Measurements from ENCODE around the gene GRXCR2.
A peak's percentile ranks its signal among the peaks of the same experiment; 100 is the strongest.

Gene GRXCR2

DNA sequence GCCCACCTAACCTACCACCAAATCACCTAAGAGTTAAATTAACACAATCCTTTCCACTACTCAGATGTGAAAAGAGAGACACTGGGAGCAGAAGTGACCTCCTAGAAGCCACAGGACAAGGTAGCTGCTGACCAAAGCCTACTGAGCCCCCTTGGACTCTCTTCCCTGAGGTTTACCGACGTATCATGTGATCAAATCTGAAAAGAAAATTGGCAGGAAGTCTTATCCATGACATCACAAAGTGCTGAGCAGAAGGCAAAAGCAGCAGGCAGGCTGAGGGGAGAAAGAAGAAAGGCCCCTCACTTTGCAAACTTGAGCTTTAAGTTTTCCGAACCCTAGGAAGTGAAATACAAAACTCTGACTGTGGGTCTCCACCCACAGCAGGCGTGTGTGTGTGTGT is 48.8 kb downstream of the GRXCR2 start:
- no peak overlapping the region for H3K4me3 ChIP-seq (ENCODE audit: low read depth, low read length)
- no peaks in the 10 kb centered on the region for H3K36me3 ChIP-seq (ENCODE audit: control insufficient read depth in 2 of 2, insufficient read depth in 1 of 2, low read length in 2 of 2)
- H3K9me3 ChIP-seq (ENCODE audit: control insufficient read depth, insufficient read depth, low read depth, low read length) = no peaks in the 10 kb centered on the region
- POLR2A ChIA-PET = no interaction called here
- TF ChIP-seq ZNF677 (tag by site-specific recombination; IDR thresholded peaks at IDR 0.05) = peak; percentile 57; the same call in 1 of the 2 replicates
- TF ChIP-seq HOXA7 (CRISPR knock-in tag; IDR thresholded peaks at IDR 0.05; ENCODE audit: borderline replicate concordance) = no peak
- H3K4me1 ChIP-seq (ENCODE audit: control insufficient read depth, insufficient read depth, low read length) = peaks cover 3% of the 10 kb centered on the region
- H3K27ac ChIP-seq (ENCODE audit: extremely low read depth, low read depth, low read length) = no peak overlapping the region
- CTCF ChIA-PET = interaction anchor here (0.6 to 2.7 kb wide), 8 partner anchors 11 to 307 kb away, joined by 3 to 10 read pairs (median 3); no protein-coding TSS in a partner anchor

DNA sequence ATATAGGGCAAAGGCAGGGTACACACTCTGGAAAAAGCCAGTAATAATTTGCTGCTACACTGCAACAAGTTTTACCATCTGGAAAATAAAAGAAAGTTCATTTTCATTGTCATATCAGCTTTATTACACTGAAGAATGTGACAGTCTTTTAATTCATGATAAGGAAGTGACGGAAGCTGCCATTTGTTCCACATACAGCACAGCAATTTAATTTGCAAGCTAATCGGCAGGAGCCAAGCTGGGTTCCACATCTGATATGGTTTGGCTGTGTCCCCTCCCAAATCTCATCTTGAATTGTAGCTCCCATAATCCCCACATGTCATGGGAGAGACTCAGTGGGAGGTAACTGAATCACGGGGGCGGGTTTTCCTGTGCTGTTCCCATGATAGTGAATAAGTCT is 54.2 kb downstream of the GRXCR2 start:
- no peak for TF ChIP-seq ZNF544 (tag by site-specific recombination; IDR thresholded peaks at IDR 0.05)
- no peak for TF ChIP-seq ZNF184 (tag by site-specific recombination; IDR thresholded peaks at IDR 0.05)
- no peak for TF ChIP-seq ZNF629 (tag by site-specific recombination; IDR thresholded peaks at IDR 0.05)
- TF ChIP-seq, protein P1, sequence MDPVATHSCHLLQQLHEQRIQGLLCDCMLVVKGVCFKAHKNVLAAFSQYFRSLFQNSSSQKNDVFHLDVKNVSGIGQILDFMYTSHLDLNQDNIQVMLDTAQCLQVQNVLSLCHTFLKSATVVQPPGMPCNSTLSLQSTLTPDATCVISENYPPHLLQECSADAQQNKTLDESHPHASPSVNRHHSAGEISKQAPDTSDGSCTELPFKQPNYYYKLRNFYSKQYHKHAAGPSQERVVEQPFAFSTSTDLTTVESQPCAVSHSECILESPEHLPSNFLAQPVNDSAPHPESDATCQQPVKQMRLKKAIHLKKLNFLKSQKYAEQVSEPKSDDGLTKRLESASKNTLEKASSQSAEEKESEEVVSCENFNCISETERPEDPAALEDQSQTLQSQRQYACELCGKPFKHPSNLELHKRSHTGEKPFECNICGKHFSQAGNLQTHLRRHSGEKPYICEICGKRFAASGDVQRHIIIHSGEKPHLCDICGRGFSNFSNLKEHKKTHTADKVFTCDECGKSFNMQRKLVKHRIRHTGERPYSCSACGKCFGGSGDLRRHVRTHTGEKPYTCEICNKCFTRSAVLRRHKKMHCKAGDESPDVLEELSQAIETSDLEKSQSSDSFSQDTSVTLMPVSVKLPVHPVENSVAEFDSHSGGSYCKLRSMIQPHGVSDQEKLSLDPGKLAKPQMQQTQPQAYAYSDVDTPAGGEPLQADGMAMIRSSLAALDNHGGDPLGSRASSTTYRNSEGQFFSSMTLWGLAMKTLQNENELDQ (tag by site-specific recombination; IDR thresholded peaks at IDR 0.05; ENCODE audit: low read depth) = no peak
- no peak for TF ChIP-seq ZNF174 (tag by site-specific recombination; IDR thresholded peaks at IDR 0.05)
- no peak for TF ChIP-seq ZNF10 (tag by site-specific recombination; IDR thresholded peaks at IDR 0.05)
- TF ChIP-seq, protein P2, sequence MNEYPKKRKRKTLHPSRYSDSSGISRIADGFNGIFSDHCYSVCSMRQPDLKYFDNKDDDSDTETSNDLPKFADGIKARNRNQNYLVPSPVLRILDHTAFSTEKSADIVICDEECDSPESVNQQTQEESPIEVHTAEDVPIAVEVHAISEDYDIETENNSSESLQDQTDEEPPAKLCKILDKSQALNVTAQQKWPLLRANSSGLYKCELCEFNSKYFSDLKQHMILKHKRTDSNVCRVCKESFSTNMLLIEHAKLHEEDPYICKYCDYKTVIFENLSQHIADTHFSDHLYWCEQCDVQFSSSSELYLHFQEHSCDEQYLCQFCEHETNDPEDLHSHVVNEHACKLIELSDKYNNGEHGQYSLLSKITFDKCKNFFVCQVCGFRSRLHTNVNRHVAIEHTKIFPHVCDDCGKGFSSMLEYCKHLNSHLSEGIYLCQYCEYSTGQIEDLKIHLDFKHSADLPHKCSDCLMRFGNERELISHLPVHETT (tag by site-specific recombination; IDR thresholded peaks at IDR 0.05) = no peak
- TF ChIP-seq ZNF354C (tag by site-specific recombination; IDR thresholded peaks at IDR 0.05; ENCODE audit: borderline replicate concordance, low read depth) = no peak
- TF ChIP-seq, protein P3, sequence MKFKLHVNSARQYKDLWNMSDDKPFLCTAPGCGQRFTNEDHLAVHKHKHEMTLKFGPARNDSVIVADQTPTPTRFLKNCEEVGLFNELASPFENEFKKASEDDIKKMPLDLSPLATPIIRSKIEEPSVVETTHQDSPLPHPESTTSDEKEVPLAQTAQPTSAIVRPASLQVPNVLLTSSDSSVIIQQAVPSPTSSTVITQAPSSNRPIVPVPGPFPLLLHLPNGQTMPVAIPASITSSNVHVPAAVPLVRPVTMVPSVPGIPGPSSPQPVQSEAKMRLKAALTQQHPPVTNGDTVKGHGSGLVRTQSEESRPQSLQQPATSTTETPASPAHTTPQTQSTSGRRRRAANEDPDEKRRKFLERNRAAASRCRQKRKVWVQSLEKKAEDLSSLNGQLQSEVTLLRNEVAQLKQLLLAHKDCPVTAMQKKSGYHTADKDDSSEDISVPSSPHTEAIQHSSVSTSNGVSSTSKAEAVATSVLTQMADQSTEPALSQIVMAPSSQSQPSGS (tag by site-specific recombination; IDR thresholded peaks at IDR 0.05; ENCODE audit: low read depth) = no peak
- TF ChIP-seq, protein P4, sequence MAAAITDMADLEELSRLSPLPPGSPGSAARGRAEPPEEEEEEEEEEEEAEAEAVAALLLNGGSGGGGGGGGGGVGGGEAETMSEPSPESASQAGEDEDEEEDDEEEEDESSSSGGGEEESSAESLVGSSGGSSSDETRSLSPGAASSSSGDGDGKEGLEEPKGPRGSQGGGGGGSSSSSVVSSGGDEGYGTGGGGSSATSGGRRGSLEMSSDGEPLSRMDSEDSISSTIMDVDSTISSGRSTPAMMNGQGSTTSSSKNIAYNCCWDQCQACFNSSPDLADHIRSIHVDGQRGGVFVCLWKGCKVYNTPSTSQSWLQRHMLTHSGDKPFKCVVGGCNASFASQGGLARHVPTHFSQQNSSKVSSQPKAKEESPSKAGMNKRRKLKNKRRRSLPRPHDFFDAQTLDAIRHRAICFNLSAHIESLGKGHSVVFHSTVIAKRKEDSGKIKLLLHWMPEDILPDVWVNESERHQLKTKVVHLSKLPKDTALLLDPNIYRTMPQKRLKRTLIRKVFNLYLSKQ (tag by site-specific recombination; IDR thresholded peaks at IDR 0.05; ENCODE audit: borderline replicate concordance) = no peak
- no peak for TF ChIP-seq FEZF1 (tag by site-specific recombination; IDR thresholded peaks at IDR 0.05)
- no peak for TF ChIP-seq MZF1 (tag by site-specific recombination; IDR thresholded peaks at IDR 0.05; ENCODE audit: borderline replicate concordance)
- TF ChIP-seq ZNF175 (tag by site-specific recombination; IDR thresholded peaks at IDR 0.05) = no peak
- Histone ChIP-seq H3K36me3 (ENCODE audit: control insufficient read depth in 2 of 2, insufficient read depth in 1 of 2, low read length in 2 of 2) (peaks cover 10 to 16% of the 10 kb centered on the region in 2 experiments; a peak in 2 of 3 replicates), H3K9me3 (ENCODE audit: control insufficient read depth, insufficient read depth, low read depth, low read length) (no peaks in the 10 kb centered on the region), H3K4me1 (ENCODE audit: control insufficient read depth, insufficient read depth, low read length) (no peaks in the 10 kb centered on the region), H3K27ac (ENCODE audit: extremely low read depth, low read depth, low read length) (no peak overlapping the region), H3K4me3 (ENCODE audit: low read depth, low read length) (no peak overlapping the region)
- ChIA-PET CTCF (no interaction called here), POLR2A (no interaction called here)

DNA sequence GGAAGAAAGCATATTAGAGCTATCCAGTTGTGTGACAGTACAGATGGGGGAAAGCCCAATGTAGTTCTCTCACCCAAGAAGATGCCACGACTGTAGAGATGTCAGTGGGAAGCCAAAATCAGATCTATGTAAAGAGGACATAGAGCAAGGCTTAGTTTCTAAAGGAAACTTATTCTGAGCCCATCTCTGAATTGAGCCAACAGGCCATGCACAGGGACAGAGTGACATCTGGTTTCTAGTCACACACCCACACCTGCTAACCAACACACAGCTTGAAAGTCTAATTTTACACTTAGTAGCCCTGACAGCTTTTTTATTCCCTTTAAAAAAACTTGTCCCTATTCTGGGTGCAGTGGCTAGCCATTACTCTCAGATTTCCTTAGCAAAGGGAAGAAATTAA is 59.9 kb downstream of the GRXCR2 start:
- Histone ChIP-seq H3K4me3 (ENCODE audit: low read depth, low read length) (no peak overlapping the region), H3K4me1 (ENCODE audit: control insufficient read depth, insufficient read depth, low read length) (no peaks in the 10 kb centered on the region), H3K36me3 (ENCODE audit: control insufficient read depth in 2 of 2, insufficient read depth in 1 of 2, low read length in 2 of 2) (peaks cover 10 to 13% of the 10 kb centered on the region in 2 experiments; a peak in 2 of 3 replicates), H3K9me3 (ENCODE audit: control insufficient read depth, insufficient read depth, low read depth, low read length) (no peaks in the 10 kb centered on the region), H3K27ac (ENCODE audit: extremely low read depth, low read depth, low read length) (no peak overlapping the region)
- no peak for TF ChIP-seq ZNF664 (tag by site-specific recombination; IDR thresholded peaks at IDR 0.05)
- no peak for TF ChIP-seq ZNF658 (tag by site-specific recombination; IDR thresholded peaks at IDR 0.05)
- no peak for TF ChIP-seq ZNF10 (tag by site-specific recombination; IDR thresholded peaks at IDR 0.05)
- no peak for TF ChIP-seq ZNF114 (tag by site-specific recombination; IDR thresholded peaks at IDR 0.05)
- no peak for TF ChIP-seq ZNF776 (tag by site-specific recombination; IDR thresholded peaks at IDR 0.05; ENCODE audit: borderline replicate concordance)
- no peak for TF ChIP-seq GLIS2 (tag by site-specific recombination; IDR thresholded peaks at IDR 0.05)
- TF ChIP-seq ZNF366 (tag by site-specific recombination; conservative IDR thresholded peaks at IDR 0.05) = no peak
- no peak for TF ChIP-seq TRIM28 (IDR thresholded peaks at IDR 0.05; ENCODE audit: borderline replicate concordance, low read length)
- TF ChIP-seq ZNF354C (tag by site-specific recombination; IDR thresholded peaks at IDR 0.05; ENCODE audit: borderline replicate concordance, low read depth) = no peak
- ChIA-PET CTCF (interaction anchor here (0.6 to 1.4 kb wide), 4 partner anchors 12 to 233 kb away, joined by 4 to 5 read pairs (median 4); no protein-coding TSS in a partner anchor), POLR2A (no interaction called here)

All from HEK293 (cell line).